IMR-90 (cell line): ENCODE measurements around the gene KRTAP10-7. TPM values are rescaled to one million over a fixed set of nuclear protein-coding genes. Genes with fewer than 3 reads are reported as not detected.

Experiments used
- ATAC-seq: fragments of 200-7000 bp; cut with Tn5 transposase; 2 replicates; pipeline ENCODE4 v1.9.1; 2020; ENCODE audit warnings: low read depth, mild to moderate bottlenecking, moderate library complexity
- BruUV-seq: library from RNA; stranded (reverse); fragments of 400-500 nt; replicated peaks from 2 replicates; lab custom pipeline; 2021; lab: Mats Ljungman, UMichigan
- CTCF ChIA-PET: fragments of 300-600 bp; formaldehyde crosslinking; extraction: SDS; loops from one replicate; lab custom pipeline; 2021; ENCODE audit warnings: antibody characterized with exemption; lab: Yijun Ruan, JAX
- POLR2A ChIA-PET: fragments of 300-600 bp; sonication (Branson Sonifier 250); formaldehyde crosslinking; loops from one replicate; lab custom pipeline; 2022; ENCODE audit warnings: antibody characterized with exemption; ENCODE audit not compliant: unreplicated experiment; lab: Charles Lee
- DNase-seq: peaks from one replicate; pipeline ENCODE4 v3.0.0; 2013
- H2AFZ ChIP-seq: replicated peaks from 2 replicates; pipeline ENCODE3; 2013; ENCODE audit warnings: low read length, mild to moderate bottlenecking; ENCODE audit not compliant: poor library complexity
- H2AK5ac ChIP-seq: 2 replicates; pipeline ENCODE4 v1.6.1; 2013; ENCODE audit warnings: low read depth, low read length, inconsistent platforms
- H2AK9ac ChIP-seq: replicated peaks from 2 replicates; pipeline ENCODE3; 2013; ENCODE audit warnings: mild to moderate bottlenecking, low read depth, low read length, moderate library complexity; ENCODE audit not compliant: poor library complexity
- H2BK120ac ChIP-seq: 2 replicates; pipeline ENCODE4 v1.6.1; 2013; ENCODE audit warnings: low read depth, low read length, inconsistent platforms
- H2BK15ac ChIP-seq: 3 replicates; pipeline ENCODE4 v1.6.1; 2013; ENCODE audit warnings: low read depth, low read length, inconsistent platforms
- H2BK20ac ChIP-seq: 2 replicates; pipeline ENCODE4 v1.6.1; 2013; ENCODE audit warnings: low read depth, mild to moderate bottlenecking, inconsistent platforms, low read length, moderate library complexity
- H2BK5ac ChIP-seq: 2 replicates; pipeline ENCODE4 v1.6.1; 2013; ENCODE audit warnings: mild to moderate bottlenecking, low read depth, low read length, inconsistent platforms; ENCODE audit not compliant: poor library complexity, severe bottlenecking
- H3K14ac ChIP-seq: replicated peaks from 2 replicates; pipeline ENCODE4 v1.6.1; 2013; ENCODE audit warnings: low read depth, low read length, inconsistent platforms
- H3K18ac ChIP-seq: 2 replicates; pipeline ENCODE4 v1.6.1; 2013; ENCODE audit warnings: low read depth, low read length, control low read depth
- H3K23ac ChIP-seq: 2 replicates; pipeline ENCODE4 v1.6.1; 2013; ENCODE audit warnings: low read depth, low read length, inconsistent platforms
- H3K27ac ChIP-seq: 2 replicates; pipeline ENCODE4 v1.5.1; 2013; ENCODE audit warnings: mild to moderate bottlenecking, control low read depth, low read length; ENCODE audit not compliant: insufficient read depth
- H3K27me3 ChIP-seq: 2 replicates; pipeline ENCODE4 v1.6.1; 2013; ENCODE audit warnings: low read length; ENCODE audit not compliant: control insufficient read depth, insufficient read depth
- H3K36me3 ChIP-seq: 2 replicates; pipeline ENCODE4 v1.6.1; 2013; ENCODE audit warnings: low read length, mixed read lengths; ENCODE audit not compliant: control insufficient read depth, insufficient read depth
- H3K4ac ChIP-seq: 2 replicates; pipeline ENCODE4 v1.6.1; 2013; ENCODE audit warnings: low read depth, low read length, inconsistent platforms
- H3K4me1 ChIP-seq: 2 replicates; pipeline ENCODE4 v1.6.1; 2013; ENCODE audit warnings: low read length, mixed read lengths; ENCODE audit not compliant: control insufficient read depth, insufficient read depth
- H3K4me2 ChIP-seq: 2 replicates; pipeline ENCODE4 v1.6.1; 2013; ENCODE audit warnings: low read depth, mild to moderate bottlenecking, control low read depth, low read length, moderate library complexity
- H3K4me3 ChIP-seq: 2 replicates; pipeline ENCODE4 v1.5.1; 2013; ENCODE audit warnings: low read depth, mild to moderate bottlenecking, control low read depth, low read length, moderate library complexity; ENCODE audit not compliant: insufficient read depth
- H3K56ac ChIP-seq: 2 replicates; pipeline ENCODE4 v1.6.1; 2013; ENCODE audit warnings: low read length, inconsistent platforms; ENCODE audit not compliant: insufficient read depth; ENCODE audit errors: extremely low read depth
- H3K79me1 ChIP-seq, 2 experiments: 2 replicates each; pipeline ENCODE4 v1.6.1; 2013; ENCODE audit warnings: low read length in 2 of 2, inconsistent platforms in 1 of 2, low read depth in 1 of 2
- H3K9ac ChIP-seq: 2 replicates; pipeline ENCODE4 v1.6.1; 2013; ENCODE audit warnings: low read depth, low read length, control low read depth
- H3K9me1 ChIP-seq: 2 replicates; pipeline ENCODE4 v1.6.1; 2013; ENCODE audit warnings: low read length, inconsistent platforms; ENCODE audit not compliant: insufficient read depth
- H3K9me3 ChIP-seq: 2 replicates; pipeline ENCODE4 v1.6.1; 2013; ENCODE audit warnings: low read length; ENCODE audit not compliant: control insufficient read depth, insufficient read depth
- H4K20me1 ChIP-seq: 2 replicates; pipeline ENCODE4 v1.6.1; 2013; ENCODE audit warnings: low read length, inconsistent platforms; ENCODE audit not compliant: insufficient read depth
- H4K5ac ChIP-seq: 2 replicates; pipeline ENCODE4 v1.6.1; 2013; ENCODE audit warnings: mild to moderate bottlenecking, low read depth, low read length, control low read depth
- H4K8ac ChIP-seq, 2 experiments: 2 replicates each; pipeline ENCODE4 v1.6.1; 2013; ENCODE audit warnings: low read depth in 2 of 2, low read length in 2 of 2, control low read depth in 1 of 2, inconsistent platforms in 1 of 2
- H4K91ac ChIP-seq: 2 replicates; pipeline ENCODE4 v1.6.1; 2013; ENCODE audit warnings: low read depth, low read length, inconsistent platforms; ENCODE audit not compliant: insufficient read depth
- BHLHE40 ChIP-seq: fragments of 150-350 bp; IDR thresholded peaks from 2 replicates; pipeline ENCODE4 v1.6.1; 2016; ENCODE audit warnings: mild to moderate bottlenecking, low read depth, low read length
- CEBPB ChIP-seq: IDR thresholded peaks from 2 replicates; pipeline ENCODE4 v1.6.1; 2012; ENCODE audit warnings: low read depth, low read length, improper control_type of control experiment
- CHD1 ChIP-seq: IDR thresholded peaks from 2 replicates; pipeline ENCODE4 v1.6.1; 2012; ENCODE audit warnings: low read depth, low read length, improper control_type of control experiment
- FOS ChIP-seq: fragments of 150-350 bp; IDR thresholded peaks from 2 replicates; pipeline ENCODE4 v1.6.1; 2016; ENCODE audit warnings: low read depth, low read length
- MAFK ChIP-seq: IDR thresholded peaks from 2 replicates; pipeline ENCODE4 v1.6.1; 2012; ENCODE audit warnings: low read depth, low read length, improper control_type of control experiment
- MAZ ChIP-seq: IDR thresholded peaks from 2 replicates; pipeline ENCODE4 v1.6.1; 2012; ENCODE audit warnings: low read depth, mild to moderate bottlenecking, low read length, improper control_type of control experiment, moderate library complexity, borderline replicate concordance
- MXI1 ChIP-seq: IDR thresholded peaks from 2 replicates; pipeline ENCODE4 v1.6.1; 2012; ENCODE audit warnings: low read depth, mild to moderate bottlenecking, low read length, moderate library complexity, borderline replicate concordance
- NFE2L2 ChIP-seq: fragments of 150-350 bp; IDR thresholded peaks from 2 replicates; pipeline ENCODE4 v1.6.1; 2016; ENCODE audit warnings: low read depth, mild to moderate bottlenecking, low read length
- POLR2A ChIP-seq: IDR thresholded peaks from 2 replicates; pipeline ENCODE4 v1.6.1; 2012; ENCODE audit warnings: mild to moderate bottlenecking, low read depth, low read length
- RAD21 ChIP-seq: IDR thresholded peaks from 2 replicates; pipeline ENCODE4 v1.6.1; 2012; ENCODE audit warnings: low read length, improper control_type of control experiment
- RCOR1 ChIP-seq: IDR thresholded peaks from 2 replicates; pipeline ENCODE4 v1.6.1; 2012; ENCODE audit warnings: mild to moderate bottlenecking, low read length, improper control_type of control experiment; ENCODE audit not compliant: insufficient replicate concordance
- RFX5 ChIP-seq: IDR thresholded peaks from 2 replicates; pipeline ENCODE4 v1.8.0; 2012; ENCODE audit warnings: low read depth, mild to moderate bottlenecking, low read length, moderate library complexity
- SMC3 ChIP-seq: fragments of 150-350 bp; IDR thresholded peaks from 2 replicates; pipeline ENCODE4 v1.6.1; 2016; ENCODE audit warnings: low read depth, mild to moderate bottlenecking, antibody characterized with exemption, low read length, moderate library complexity
- WGBS, 2 experiments: methylation state at CpG; one replicate each; pipeline versions ENCODE4 v1.1.5 to v1.1.7; 2013; ENCODE audit warnings: missing lambda C conversion rate in 2 of 2; ENCODE audit not compliant: insufficient read length in 1 of 2; ENCODE audit errors: extremely low coverage in 2 of 2; 5-methylcytosine and 5-hydroxymethylcytosine counted together
- dilution Hi-C: fragments of 300-500 bp; cut with HindIII; formaldehyde crosslinking; loops from one replicate; pipeline ENCODE4 v1.14.3; 2018; ENCODE audit warnings: low sequenced_read_pairs; ENCODE audit not compliant: unreplicated experiment
- in situ Hi-C: fragments of 300-500 bp; cut with MboI; formaldehyde crosslinking; loops from 3 replicates; pipeline ENCODE4 v1.14.3; 2019; ENCODE audit warnings: low sequenced_read_pairs, inconsistent platforms, mixed read lengths
- intact Hi-C: fragments of 100-400 bp; cut with micrococcal nuclease; formaldehyde crosslinking; loops from 2 replicates; pipeline ENCODE4 v1.10.0; 2022
- polyA plus RNA-seq, 3 experiments: library from polyadenylated mRNA; depleted of rRNA; stranded (reverse); fragments of >200 nt; gene quantifications; 2 replicates each; pipeline ENCODE4 v1.2.3, GENCODE V29; 2012; ENCODE audit warnings: low replicate concordance in 1 of 3
- total RNA-seq: library from RNA; depleted of rRNA; stranded (reverse); fragments of >200 nt; gene quantifications from 2 replicates; pipeline ENCODE4 v1.2.3, GENCODE V29; 2012
- TF ChIP-seq, protein P1 (sequence below): fragments of 150-350 bp; IDR thresholded peaks from 2 replicates; pipeline ENCODE4 v1.6.1; 2017; ENCODE audit warnings: mild to moderate bottlenecking, antibody characterized with exemption, low read length, low read depth
- TF ChIP-seq, protein P2 (sequence below): fragments of 150-350 bp; IDR thresholded peaks from 2 replicates; pipeline ENCODE4 v1.6.1; 2016; ENCODE audit warnings: low read depth, mild to moderate bottlenecking, low read length, moderate library complexity, borderline replicate concordance
- TF ChIP-seq, protein P3 (sequence below): conservative IDR thresholded peaks from 2 replicates; pipeline ENCODE4 v1.5.1; 2012; ENCODE audit warnings: mild to moderate bottlenecking, low read depth, low read length, improper control_type of control experiment

KRTAP10-7 gene
- total and polyA plus RNA-seq, 2 of the 4 experiments (the other 2 are of a cell fraction) = not detected

DNA sequence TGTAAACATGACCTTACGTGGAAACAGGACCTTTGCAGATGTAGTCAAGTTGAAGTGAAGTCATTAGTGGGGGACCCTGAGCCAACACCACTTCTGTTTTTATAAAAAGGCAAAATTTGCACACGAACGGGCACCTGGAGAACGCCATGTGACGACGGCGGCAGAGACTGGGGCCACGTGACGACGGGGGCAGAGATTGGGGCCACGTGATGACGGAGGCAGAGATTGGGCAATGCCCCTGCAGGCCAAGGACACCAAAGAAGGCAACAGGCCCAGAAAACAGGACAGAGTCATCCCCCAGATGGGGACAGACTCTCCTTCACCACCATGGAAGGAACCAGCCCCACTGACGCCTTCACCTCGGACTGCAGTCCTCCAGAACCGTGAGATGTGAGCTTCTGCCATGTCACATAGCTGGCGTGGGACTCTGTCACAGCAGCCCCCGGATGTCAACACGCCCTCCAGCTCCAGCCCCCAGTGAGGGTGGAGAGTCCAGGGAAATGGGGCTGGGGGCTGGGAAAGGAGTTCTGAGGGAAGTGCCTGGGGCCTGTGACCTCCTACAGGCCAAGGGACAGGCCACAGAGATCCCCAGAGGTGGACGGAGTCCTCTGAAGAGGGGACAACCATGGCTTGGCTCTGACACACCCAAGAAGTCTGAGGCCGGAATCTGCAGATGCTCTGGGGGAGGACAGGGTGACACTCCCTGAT is 50.0 kb downstream of the KRTAP10-7 start:
- no peak overlapping the region for H2BK20ac ChIP-seq
- no peaks in the 10 kb centered on the region for H3K79me1 ChIP-seq
- ChIA-PET POLR2A (no interaction called here), CTCF (no interaction called here)
- H3K4me3 ChIP-seq = no peak overlapping the region
- H3K18ac ChIP-seq = no peak overlapping the region
- ATAC-seq (no peak), DNase-seq (no peak)
- H3K56ac ChIP-seq = no peak overlapping the region
- H3K9me1 ChIP-seq = no peaks in the 10 kb centered on the region
- H3K4me2 ChIP-seq = no peak overlapping the region
- no peak overlapping the region for H2BK15ac ChIP-seq
- intact Hi-C loops (loop anchor here (10.0 kb wide), 1 partner anchor 64 kb away; the partner anchor contains the start of gene TSPEAR), dilution Hi-C loops (no loop called here), in situ Hi-C loops (no loop called here)
- no peaks in the 10 kb centered on the region for H3K36me3 ChIP-seq
- no peak overlapping the region for H2AK5ac ChIP-seq
- H2AFZ ChIP-seq = peak overlapping the region; percentile 7
- no peak overlapping the region for H2AK9ac ChIP-seq
- no peak overlapping the region for H4K5ac ChIP-seq
- H4K20me1 ChIP-seq = no peaks in the 10 kb centered on the region
- H3K9ac ChIP-seq = no peak overlapping the region
- H3K23ac ChIP-seq = no peak overlapping the region
- no peak overlapping the region for H2BK120ac ChIP-seq
- no peak overlapping the region for H3K27ac ChIP-seq
- H4K8ac ChIP-seq = no peak overlapping the region
- no peak overlapping the region for H3K14ac ChIP-seq
- H4K91ac ChIP-seq = no peak overlapping the region
- WGBS, 2 experiments = 64% methylated on average over 15 of the region's 20 CpGs; no CpG with 5 or more reads in 1 of the 2 experiments
- peaks cover 2% of the 10 kb centered on the region for H3K9me3 ChIP-seq
- TF ChIP-seq RFX5 = no peak
- no peak for TF ChIP-seq BHLHE40
- TF ChIP-seq MAFK = no peak
- no peak for TF ChIP-seq CHD1
- no peak for TF ChIP-seq NFE2L2
- no peak for TF ChIP-seq MAZ
- TF ChIP-seq RAD21 = no peak
- no peak for TF ChIP-seq RCOR1
- no peak for TF ChIP-seq SMC3
- TF ChIP-seq CEBPB = no peak
- TF ChIP-seq, protein P1, sequence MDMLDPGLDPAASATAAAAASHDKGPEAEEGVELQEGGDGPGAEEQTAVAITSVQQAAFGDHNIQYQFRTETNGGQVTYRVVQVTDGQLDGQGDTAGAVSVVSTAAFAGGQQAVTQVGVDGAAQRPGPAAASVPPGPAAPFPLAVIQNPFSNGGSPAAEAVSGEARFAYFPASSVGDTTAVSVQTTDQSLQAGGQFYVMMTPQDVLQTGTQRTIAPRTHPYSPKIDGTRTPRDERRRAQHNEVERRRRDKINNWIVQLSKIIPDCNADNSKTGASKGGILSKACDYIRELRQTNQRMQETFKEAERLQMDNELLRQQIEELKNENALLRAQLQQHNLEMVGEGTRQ = no peak
- no peak for TF ChIP-seq POLR2A
- TF ChIP-seq, protein P2, sequence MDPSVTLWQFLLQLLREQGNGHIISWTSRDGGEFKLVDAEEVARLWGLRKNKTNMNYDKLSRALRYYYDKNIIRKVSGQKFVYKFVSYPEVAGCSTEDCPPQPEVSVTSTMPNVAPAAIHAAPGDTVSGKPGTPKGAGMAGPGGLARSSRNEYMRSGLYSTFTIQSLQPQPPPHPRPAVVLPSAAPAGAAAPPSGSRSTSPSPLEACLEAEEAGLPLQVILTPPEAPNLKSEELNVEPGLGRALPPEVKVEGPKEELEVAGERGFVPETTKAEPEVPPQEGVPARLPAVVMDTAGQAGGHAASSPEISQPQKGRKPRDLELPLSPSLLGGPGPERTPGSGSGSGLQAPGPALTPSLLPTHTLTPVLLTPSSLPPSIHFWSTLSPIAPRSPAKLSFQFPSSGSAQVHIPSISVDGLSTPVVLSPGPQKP = no peak
- TF ChIP-seq, protein P3, sequence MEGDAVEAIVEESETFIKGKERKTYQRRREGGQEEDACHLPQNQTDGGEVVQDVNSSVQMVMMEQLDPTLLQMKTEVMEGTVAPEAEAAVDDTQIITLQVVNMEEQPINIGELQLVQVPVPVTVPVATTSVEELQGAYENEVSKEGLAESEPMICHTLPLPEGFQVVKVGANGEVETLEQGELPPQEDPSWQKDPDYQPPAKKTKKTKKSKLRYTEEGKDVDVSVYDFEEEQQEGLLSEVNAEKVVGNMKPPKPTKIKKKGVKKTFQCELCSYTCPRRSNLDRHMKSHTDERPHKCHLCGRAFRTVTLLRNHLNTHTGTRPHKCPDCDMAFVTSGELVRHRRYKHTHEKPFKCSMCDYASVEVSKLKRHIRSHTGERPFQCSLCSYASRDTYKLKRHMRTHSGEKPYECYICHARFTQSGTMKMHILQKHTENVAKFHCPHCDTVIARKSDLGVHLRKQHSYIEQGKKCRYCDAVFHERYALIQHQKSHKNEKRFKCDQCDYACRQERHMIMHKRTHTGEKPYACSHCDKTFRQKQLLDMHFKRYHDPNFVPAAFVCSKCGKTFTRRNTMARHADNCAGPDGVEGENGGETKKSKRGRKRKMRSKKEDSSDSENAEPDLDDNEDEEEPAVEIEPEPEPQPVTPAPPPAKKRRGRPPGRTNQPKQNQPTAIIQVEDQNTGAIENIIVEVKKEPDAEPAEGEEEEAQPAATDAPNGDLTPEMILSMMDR = no peak
- no peak for TF ChIP-seq FOS
- no peak for TF ChIP-seq MXI1
- no peak overlapping the region for H3K4ac ChIP-seq
- no peak overlapping the region for H2BK5ac ChIP-seq
- BruUV-seq = no TSS peak
- H3K4me1 ChIP-seq = no peaks in the 10 kb centered on the region
- H3K27me3 ChIP-seq = no peaks in the 10 kb centered on the region; the same call in 1 of the 2 replicates
